Calu3 (cell line): ENCODE data around the gene BCAS3. TPM values are rescaled to one million over a fixed set of nuclear protein-coding genes. Genes with fewer than 3 reads are reported as not detected.

Experiments
- BruUV-seq: library from RNA; stranded (reverse); fragments of 400-500 nt; replicated peaks from 2 replicates; lab custom pipeline; 2021; lab: Mats Ljungman, UMichigan
- CTCF ChIA-PET: fragments of 300-600 bp; sonication (Branson Sonifier 250); formaldehyde crosslinking; loops from one replicate; lab custom pipeline; 2022; ENCODE audit warnings: antibody characterized with exemption; lab: Charles Lee
- DNase-seq: peaks from one replicate; pipeline ENCODE4 v3.0.0; 2022
- H3K27ac Mint-ChIP-seq: one replicate; pipeline ENCODE4 v1.8.0; 2022; ENCODE audit warnings: mixed read lengths; ENCODE audit not compliant: unreplicated experiment
- H3K27me3 Mint-ChIP-seq: one replicate; pipeline ENCODE4 v1.8.0; 2022; ENCODE audit warnings: mixed read lengths; ENCODE audit not compliant: unreplicated experiment
- H3K36me3 Mint-ChIP-seq: one replicate; pipeline ENCODE4 v1.8.0; 2022; ENCODE audit warnings: mild to moderate bottlenecking, moderate library complexity, mixed read lengths; ENCODE audit not compliant: insufficient read depth, unreplicated experiment
- H3K4me1 Mint-ChIP-seq: one replicate; pipeline ENCODE4 v1.8.0; 2022; ENCODE audit warnings: mild to moderate bottlenecking, low read depth, mixed read lengths; ENCODE audit not compliant: unreplicated experiment
- H3K4me3 Mint-ChIP-seq: one replicate; pipeline ENCODE4 v1.8.0; 2022; ENCODE audit warnings: mild to moderate bottlenecking, low read depth, moderate library complexity, mixed read lengths; ENCODE audit not compliant: unreplicated experiment
- H3K9me3 Mint-ChIP-seq: one replicate; pipeline ENCODE4 v1.8.0; 2022; ENCODE audit warnings: low read depth, mixed read lengths; ENCODE audit not compliant: unreplicated experiment
- CTCF ChIP-seq: fragments of 200-600 bp; IDR thresholded peaks from one replicate; pipeline ENCODE4 v1.8.0; 2022; ENCODE audit warnings: antibody characterized with exemption; ENCODE audit not compliant: unreplicated experiment
- intact Hi-C: fragments of 100-400 bp; cut with micrococcal nuclease; formaldehyde crosslinking; loops from one replicate; pipeline ENCODE4 v1.10.0; 2022; ENCODE audit not compliant: unreplicated experiment
- total RNA-seq: library from RNA; stranded (reverse); gene quantifications from 2 replicates; pipeline ENCODE4 v1.2.3, GENCODE V29; 2022

The BCAS3 gene
- total RNA-seq, 1 experiment from 2014 or later: 10.9 TPM

GRCh38 chr17:61237275-61237674 lies 559.6 kb downstream of the BCAS3 start:
- H3K36me3 Mint-ChIP-seq: no peaks in the 10 kb centered on the region
- CTCF ChIA-PET: no interaction called here
- no peak for DNase-seq

GRCh38 chr17:61238455-61238933 lies 560.8 kb downstream of the BCAS3 start:
- H3K4me1 Mint-ChIP-seq: no peaks in the 10 kb centered on the region
- intact Hi-C loops: no loop called here
- H3K27ac Mint-ChIP-seq: no peak overlapping the region
- H3K9me3 Mint-ChIP-seq: no peaks in the 10 kb centered on the region
- H3K4me3 Mint-ChIP-seq: no peak overlapping the region
- CTCF ChIA-PET: no interaction called here
- TF ChIP-seq CTCF: no peak
- DNase-seq: no peak
- H3K36me3 Mint-ChIP-seq: no peaks in the 10 kb centered on the region
- no peaks in the 10 kb centered on the region for H3K27me3 Mint-ChIP-seq
- BruUV-seq: no TSS peak

More at GRCh38 chr17:61237275-61237674, 559.6 kb downstream of the BCAS3 start:
- no peak overlapping the region for H3K4me3 Mint-ChIP-seq
- BruUV-seq: no TSS peak
- no peaks in the 10 kb centered on the region for H3K9me3 Mint-ChIP-seq
- no peak for TF ChIP-seq CTCF
- no peaks in the 10 kb centered on the region for H3K4me1 Mint-ChIP-seq
- intact Hi-C loops: no loop called here
- H3K27me3 Mint-ChIP-seq: no peaks in the 10 kb centered on the region
- no peak overlapping the region for H3K27ac Mint-ChIP-seq

GRCh38 chr17:61239327-61239726 lies 561.7 kb downstream of the BCAS3 start:
- no peak overlapping the region for H3K27ac Mint-ChIP-seq
- no peaks in the 10 kb centered on the region for H3K36me3 Mint-ChIP-seq
- H3K9me3 Mint-ChIP-seq: no peaks in the 10 kb centered on the region
- intact Hi-C loops: no loop called here
- TF ChIP-seq CTCF: no peak
- H3K4me1 Mint-ChIP-seq: no peaks in the 10 kb centered on the region
- no peak overlapping the region for H3K4me3 Mint-ChIP-seq
- CTCF ChIA-PET: no interaction called here
- BruUV-seq: no TSS peak
- H3K27me3 Mint-ChIP-seq: no peaks in the 10 kb centered on the region
- no peak for DNase-seq

GRCh38 chr17:61239953-61240352 lies 562.3 kb downstream of the BCAS3 start:
- H3K36me3 Mint-ChIP-seq: no peaks in the 10 kb centered on the region

More at GRCh38 chr17:61239953-61240352, 562.3 kb downstream of the BCAS3 start:
- no TSS peak for BruUV-seq
- TF ChIP-seq CTCF: no peak
- no peaks in the 10 kb centered on the region for H3K27me3 Mint-ChIP-seq
- CTCF ChIA-PET: no interaction called here
- intact Hi-C loops: no loop called here
- H3K27ac Mint-ChIP-seq: no peak overlapping the region
- H3K4me3 Mint-ChIP-seq: no peak overlapping the region
- no peaks in the 10 kb centered on the region for H3K4me1 Mint-ChIP-seq
- DNase-seq: no peak
- H3K9me3 Mint-ChIP-seq: no peaks in the 10 kb centered on the region
